Inflammatory macrophage treated with lipopolysaccharide for 1 hour (primary cell): Measurements from ENCODE around the gene GRAP.

Experiments used
- DNase-seq, 2 donors: peaks; one replicate each; pipeline ENCODE4 v3.0.0-alpha.2; 2020 to 2022

Gene GRAP

GRCh38 chr17:19001907-19002590 is 44.7 kb downstream of the GRAP start:
- peak; percentile 6 to 8 for DNase-seq

GRCh38 chr17:19000531-19001325 is 46.0 kb downstream of the GRAP start:
- DNase-seq = no peak

GRCh38 chr17:18999911-19000310 is 46.8 kb downstream of the GRAP start:
- DNase-seq = no peak

GRCh38 chr17:18999394-18999793 is 47.4 kb downstream of the GRAP start:
- no peak for DNase-seq

- DNase-seq = no peak
These were observed 49.0 kb downstream of the GRAP start for GRCh38 chr17:18997650-18998196.

GRCh38 chr17:18996458-18996857 is 50.3 kb downstream of the GRAP start:
- no peak for DNase-seq

- DNase-seq = no peak
These were observed 51.5 kb downstream of the GRAP start for GRCh38 chr17:18995220-18995619.

- no peak for DNase-seq
These were observed 52.1 kb downstream of the GRAP start for GRCh38 chr17:18994631-18995030.

- DNase-seq = no peak
These were observed 52.7 kb downstream of the GRAP start for GRCh38 chr17:18993905-18994526.

- DNase-seq = no peak
These were observed 54.2 kb downstream of the GRAP start for GRCh38 chr17:18992454-18993130.

GRCh38 chr17:18991531-18992315 is 55.0 kb downstream of the GRAP start:
- no peak for DNase-seq

- DNase-seq = no peak
These were observed 56.4 kb downstream of the GRAP start for GRCh38 chr17:18990331-18990730.

- no peak for DNase-seq
These were observed 58.1 kb downstream of the GRAP start for GRCh38 chr17:18988546-18989173.

- no peak for DNase-seq
These were observed 58.8 kb downstream of the GRAP start for GRCh38 chr17:18987862-18988545.

GRCh38 chr17:18987230-18987610 is 59.5 kb downstream of the GRAP start:
- no peak for DNase-seq

GRCh38 chr17:18986541-18987229 is 60.1 kb downstream of the GRAP start:
- no peak for DNase-seq

- no peak for DNase-seq
These were observed 61.3 kb downstream of the GRAP start for GRCh38 chr17:18985475-18985874.

- no peak for DNase-seq
These were observed 62.3 kb downstream of the GRAP start for GRCh38 chr17:18984273-18985114.

- DNase-seq = peak; percentile 6 to 22
These were observed 64.9 kb downstream of the GRAP start for GRCh38 chr17:18981642-18982424.
